Esophagus muscularis mucosa (tissue), 4 donors: ENCODE data around the gene COL4A5. TPM values are rescaled to one million over a fixed set of nuclear protein-coding genes. Genes with fewer than 3 reads are reported as not detected.

Experiments
- DNase-seq: peaks from one replicate; pipeline ENCODE4 v3.0.0-alpha.2; 2017; ENCODE audit errors: extremely low spot score
- H3K27ac ChIP-seq, 4 donors: fragments of 200-600 bp; sonication (generic); replicated peaks in 1 of 4; 1 replicate in 3 of 4; 2 replicates in 1 of 4; pipeline ENCODE4 v1.5.1; 2016 to 2019; ENCODE audit warnings: mild to moderate bottlenecking in 1 of 4
- H3K27me3 ChIP-seq, 4 donors: fragments of 200-600 bp; sonication (generic); one replicate each; pipeline versions ENCODE4 v1.5.1 to v1.6.0; 2016 to 2019
- H3K36me3 ChIP-seq, 4 donors: fragments of 200-600 bp; sonication (generic); one replicate each; pipeline ENCODE4 v1.5.1; 2016 to 2019
- H3K4me1 ChIP-seq, 4 donors: fragments of 200-600 bp; sonication (generic); one replicate each; pipeline ENCODE4 v1.5.1; 2016 to 2019
- H3K4me3 ChIP-seq, 4 donors: fragments of 200-600 bp; sonication (generic); 1 replicate in 2 of 4; 2 replicates in 2 of 4; pipeline ENCODE4 v1.5.1; 2016 to 2019; ENCODE audit warnings: mild to moderate bottlenecking in 4 of 4, moderate library complexity in 1 of 4
- H3K9me3 ChIP-seq, 4 donors: fragments of 200-600 bp; sonication (generic); 1 replicate in 3 of 4; 2 replicates in 1 of 4; pipeline ENCODE4 v1.5.1; 2016 to 2019
- CTCF ChIP-seq, 3 experiments: fragments of 200-600 bp in 2 of 3; fragments of 450-650 bp in 1 of 3; sonication (generic) in 2 of 3; IDR thresholded peaks; one replicate each; pipeline ENCODE4 v1.5.1; 2017 to 2019; ENCODE audit warnings: antibody characterized with exemption in 3 of 3, mild to moderate bottlenecking in 2 of 3, moderate library complexity in 1 of 3
- EP300 ChIP-seq: sonication (generic); formaldehyde crosslinking; IDR thresholded peaks from one replicate; pipeline ENCODE4 v1.6.1; 2017; ENCODE audit warnings: antibody characterized with exemption
- POLR2A ChIP-seq: fragments of 450-650 bp; IDR thresholded peaks from one replicate; pipeline ENCODE4 v1.6.1; 2017; ENCODE audit warnings: antibody characterized with exemption, moderate library complexity, mild to moderate bottlenecking, low read depth
- POLR2AphosphoS5 ChIP-seq, 2 donors: sonication (generic); formaldehyde crosslinking; IDR thresholded peaks; one replicate each; pipeline ENCODE4 v1.6.1; 2017; ENCODE audit warnings: antibody characterized with exemption in 2 of 2
- WGBS: methylation state at CpG from one replicate; pipeline ENCODE4 v1.1.5; 2018; 5-methylcytosine and 5-hydroxymethylcytosine counted together
- intact Hi-C: fragments of 100-400 bp; cut with DNase I; formaldehyde crosslinking; loops from one replicate; pipeline ENCODE4 v1.15.1; 2023
- total RNA-seq, 4 donors: library from RNA; depleted of rRNA; stranded (reverse); fragments of >200 nt; gene quantifications; one replicate each; pipeline versions ENCODE4 v1.1.0 to v1.2.1, GENCODE V29; 2016

Gene COL4A5
- total RNA-seq, 4 donors from 2014 or later, result 187 to 241 (median 204) TPM

GRCh38 chrX:108590496-108590895 is 150.9 kb downstream of the COL4A5 start:
- no peak for TF ChIP-seq POLR2AphosphoS5 (IDR thresholded peaks at IDR 0.05)
- TF ChIP-seq EP300, result no peak
- TF ChIP-seq POLR2A, result no peak
- TF ChIP-seq CTCF (IDR thresholded peaks at IDR 0.05), result no peak
- Histone ChIP-seq H3K27me3 (no peaks in the 10 kb centered on the region), H3K4me3 (no peak overlapping the region), H3K27ac (peak overlapping the region in 2 of 4 donors; percentile 43 to 47), H3K9me3 (no peaks in the 10 kb centered on the region), H3K36me3 (peaks cover 0 to 20% (median 3%) of the 10 kb centered on the region in 4 donors), H3K4me1 (peaks cover 0 to 4% (median 0%) of the 10 kb centered on the region in 4 donors)
- no peak for DNase-seq
- WGBS, result 62% methylated on average over 3 of the region's 3 CpGs
- intact Hi-C loops, result no loop called here

- TF ChIP-seq CTCF (IDR thresholded peaks at IDR 0.05), result no peak
- H3K4me3 ChIP-seq, result no peak overlapping the region
- 81% methylated on average over 4 of the region's 4 CpGs for WGBS
- H3K36me3 ChIP-seq, result peaks cover 0 to 40% (median 2%) of the 10 kb centered on the region in 4 donors
- no peak overlapping the region for H3K27ac ChIP-seq
- no peaks in the 10 kb centered on the region for H3K9me3 ChIP-seq
- no peaks in the 10 kb centered on the region for H3K27me3 ChIP-seq
- H3K4me1 ChIP-seq, result no peaks in the 10 kb centered on the region
- DNase-seq, result no peak
- intact Hi-C loops, result no loop called here
These were observed 161.6 kb downstream of the COL4A5 start for GRCh38 chrX:108601276-108601675.

GRCh38 chrX:108610141-108610540 is 170.5 kb downstream of the COL4A5 start:
- H3K27me3 ChIP-seq, result peaks cover 0 to 3% (median 0%) of the 10 kb centered on the region in 4 donors
- no peak for DNase-seq
- H3K4me3 ChIP-seq, result no peak overlapping the region
- 52% methylated on average over 2 of the region's 2 CpGs for WGBS
- no peaks in the 10 kb centered on the region for H3K9me3 ChIP-seq
- intact Hi-C loops, result no loop called here
- no peak overlapping the region for H3K27ac ChIP-seq
- TF ChIP-seq POLR2A (no peak), EP300 (no peak), CTCF (IDR thresholded peaks at IDR 0.05) (no peak), POLR2AphosphoS5 (IDR thresholded peaks at IDR 0.05) (no peak)
- H3K4me1 ChIP-seq, result no peaks in the 10 kb centered on the region
- H3K36me3 ChIP-seq, result peaks cover 0 to 18% (median 0%) of the 10 kb centered on the region in 4 donors

- H3K4me3 ChIP-seq, result no peak overlapping the region
- intact Hi-C loops, result no loop called here
These were observed 175.0 kb downstream of the COL4A5 start for GRCh38 chrX:108614616-108615015.

More at GRCh38 chrX:108614616-108615015, 175.0 kb downstream of the COL4A5 start:
- Histone ChIP-seq H3K9me3 (no peaks in the 10 kb centered on the region), H3K4me1 (no peaks in the 10 kb centered on the region), H3K27me3 (no peaks in the 10 kb centered on the region), H3K27ac (no peak overlapping the region), H3K36me3 (no peaks in the 10 kb centered on the region)
- DNase-seq, result no peak
- TF ChIP-seq POLR2AphosphoS5 (IDR thresholded peaks at IDR 0.05) (no peak), POLR2A (no peak), CTCF (IDR thresholded peaks at IDR 0.05) (no peak), EP300 (no peak)
